Activated CD8-positive, alpha-beta T cell treated with anti-CD3 and anti-CD28 coated beads for 36 hours (primary cell): ENCODE measurements around the gene C1QTNF4. TPM values are rescaled to one million over a fixed set of nuclear protein-coding genes. Genes with fewer than 3 reads are reported as not detected.

Experiments used
- ATAC-seq: fragments of 200-7000 bp; cut with Tn5 transposase; one replicate; pipeline ENCODE4 v1.10.0; 2021; ENCODE audit warnings: mild to moderate bottlenecking, moderate library complexity
- CTCF ChIA-PET: fragments of 350-600 bp; sonication (Branson Sonifier 250); formaldehyde crosslinking; loops from one replicate; lab custom pipeline; 2021; ENCODE audit warnings: antibody characterized with exemption; lab: Charles Lee
- POLR2A ChIA-PET: fragments of 350-600 bp; sonication (Branson Sonifier 250); formaldehyde crosslinking; loops from one replicate; lab custom pipeline; 2021; ENCODE audit warnings: antibody characterized with exemption; lab: Charles Lee
- DNase-seq: peaks from one replicate; pipeline ENCODE4 v3.0.0-alpha.2; 2020
- H3K27ac Mint-ChIP-seq: one replicate; pipeline ENCODE4 v1.8.0; 2021; ENCODE audit warnings: mild to moderate bottlenecking, mixed read lengths
- H3K27me3 Mint-ChIP-seq: one replicate; pipeline ENCODE4 v1.8.0; 2021; ENCODE audit warnings: mixed read lengths
- H3K36me3 Mint-ChIP-seq: one replicate; pipeline ENCODE4 v1.8.0; 2021; ENCODE audit warnings: low read depth, mixed read lengths
- H3K4me1 Mint-ChIP-seq: one replicate; pipeline ENCODE4 v1.8.0; 2021; ENCODE audit warnings: low read depth, mixed read lengths
- H3K4me3 Mint-ChIP-seq: one replicate; pipeline ENCODE4 v1.8.0; 2021; ENCODE audit warnings: mild to moderate bottlenecking, moderate library complexity, mixed read lengths
- H3K9me3 Mint-ChIP-seq: one replicate; pipeline ENCODE4 v1.8.0; 2021; ENCODE audit warnings: mixed read lengths
- intact Hi-C: fragments of 100-400 bp; cut with micrococcal nuclease; formaldehyde crosslinking; loops from one replicate; pipeline ENCODE4 v1.10.0; 2022
- total RNA-seq, 2 experiments: library from RNA; stranded (reverse); gene quantifications; one replicate each; pipeline ENCODE4 v1.2.3, GENCODE V29; 2021
- TF ChIP-seq, protein P1 (sequence below): fragments of 200-600 bp; IDR thresholded peaks from one replicate; pipeline ENCODE4 v1.8.0; 2022; ENCODE audit warnings: antibody characterized with exemption, mild to moderate bottlenecking

Gene C1QTNF4
- total RNA-seq, 2 experiments from 2014 or later: 0.18 TPM; not detected in 1

DNA sequence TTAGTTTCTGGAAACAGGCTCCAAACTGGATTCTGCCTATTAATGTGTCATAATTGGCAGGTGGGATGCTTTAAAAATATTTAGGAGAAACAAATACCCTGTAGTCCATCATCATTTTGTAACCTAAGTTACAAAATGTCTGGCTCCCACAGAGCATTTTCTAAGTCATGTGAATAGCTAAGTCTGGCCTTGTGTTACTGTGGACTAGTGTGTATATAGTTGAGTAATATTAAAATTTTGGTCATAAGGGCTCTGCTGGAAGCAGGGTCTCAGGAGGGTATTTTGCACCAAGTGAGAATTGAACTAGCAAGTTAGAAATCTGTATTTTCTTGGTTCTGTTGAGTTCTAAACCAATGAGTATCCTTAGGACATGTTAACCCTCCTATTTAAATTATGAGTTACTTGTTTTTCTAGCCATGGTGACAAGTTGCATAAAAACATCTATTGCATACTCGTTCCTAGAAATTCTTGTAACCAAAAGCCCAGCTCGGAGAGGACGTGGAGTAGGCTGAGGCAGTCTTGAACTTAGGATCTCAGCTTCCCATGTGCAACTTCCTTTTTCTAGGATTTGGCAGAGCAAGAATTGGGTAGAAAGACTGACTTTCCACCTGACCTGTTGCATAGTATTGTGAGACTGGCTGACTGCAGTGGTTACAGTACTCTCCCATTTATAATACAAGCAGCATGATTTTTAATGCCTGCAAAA is 23.4 kb downstream of the C1QTNF4 start:
- peaks cover 21% of the 10 kb centered on the region for H3K4me1 Mint-ChIP-seq
- H3K27me3 Mint-ChIP-seq: no peaks in the 10 kb centered on the region
- TF ChIP-seq, protein P1, sequence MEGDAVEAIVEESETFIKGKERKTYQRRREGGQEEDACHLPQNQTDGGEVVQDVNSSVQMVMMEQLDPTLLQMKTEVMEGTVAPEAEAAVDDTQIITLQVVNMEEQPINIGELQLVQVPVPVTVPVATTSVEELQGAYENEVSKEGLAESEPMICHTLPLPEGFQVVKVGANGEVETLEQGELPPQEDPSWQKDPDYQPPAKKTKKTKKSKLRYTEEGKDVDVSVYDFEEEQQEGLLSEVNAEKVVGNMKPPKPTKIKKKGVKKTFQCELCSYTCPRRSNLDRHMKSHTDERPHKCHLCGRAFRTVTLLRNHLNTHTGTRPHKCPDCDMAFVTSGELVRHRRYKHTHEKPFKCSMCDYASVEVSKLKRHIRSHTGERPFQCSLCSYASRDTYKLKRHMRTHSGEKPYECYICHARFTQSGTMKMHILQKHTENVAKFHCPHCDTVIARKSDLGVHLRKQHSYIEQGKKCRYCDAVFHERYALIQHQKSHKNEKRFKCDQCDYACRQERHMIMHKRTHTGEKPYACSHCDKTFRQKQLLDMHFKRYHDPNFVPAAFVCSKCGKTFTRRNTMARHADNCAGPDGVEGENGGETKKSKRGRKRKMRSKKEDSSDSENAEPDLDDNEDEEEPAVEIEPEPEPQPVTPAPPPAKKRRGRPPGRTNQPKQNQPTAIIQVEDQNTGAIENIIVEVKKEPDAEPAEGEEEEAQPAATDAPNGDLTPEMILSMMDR: no peak
- POLR2A ChIA-PET: interaction anchor here (0.6 to 1.2 kb wide), 3 partner anchors 8 to 72 kb away, joined by 3 to 7 read pairs (median 4); partner anchors contain the start of genes KBTBD4 and NDUFS3
- H3K4me3 Mint-ChIP-seq: no peak overlapping the region
- peaks cover 33% of the 10 kb centered on the region for H3K36me3 Mint-ChIP-seq
- DNase-seq (no peak), ATAC-seq (no peak)
- CTCF ChIA-PET: no interaction called here
- H3K9me3 Mint-ChIP-seq: no peaks in the 10 kb centered on the region
- peak overlapping the region; percentile 56 for H3K27ac Mint-ChIP-seq
- intact Hi-C loops: no loop called here

GRCh38 chr11:47569646-47570045 is 24.6 kb downstream of the C1QTNF4 start:
- intact Hi-C loops: no loop called here
- Mint-ChIP-seq H3K9me3 (no peaks in the 10 kb centered on the region), H3K36me3 (peaks cover 30% of the 10 kb centered on the region), H3K4me3 (no peak overlapping the region), H3K4me1 (peaks cover 24% of the 10 kb centered on the region), H3K27me3 (no peaks in the 10 kb centered on the region), H3K27ac (no peak overlapping the region)
- ATAC-seq: no peak
- CTCF ChIA-PET: no interaction called here
- no peak for DNase-seq
- TF ChIP-seq, protein P1: no peak
- POLR2A ChIA-PET: interaction anchor here (0.6 to 1.2 kb wide), 2 partner anchors 10 to 15 kb away, joined by 3 to 7 read pairs; partner anchors contain the start of genes KBTBD4 and NDUFS3

GRCh38 chr11:47566149-47566698 is 28.0 kb downstream of the C1QTNF4 start:
- Mint-ChIP-seq H3K4me1 (peaks cover 28% of the 10 kb centered on the region), H3K27ac (peak overlapping the region; percentile 77), H3K4me3 (peak overlapping the region; percentile 83), H3K27me3 (no peaks in the 10 kb centered on the region), H3K36me3 (peaks cover 16% of the 10 kb centered on the region), H3K9me3 (no peaks in the 10 kb centered on the region)
- POLR2A ChIA-PET: interaction anchor here (0.6 to 4.2 kb wide), 6 partner anchors 9 to 201 kb away, joined by 3 to 48 read pairs (median 4); partner anchors contain the start of genes CELF1, FAM180B, FNBP4 and KBTBD4
- TF ChIP-seq, protein P1: no peak
- DNase-seq: peak; percentile 21
- CTCF ChIA-PET: interaction anchor here (0.6 to 2.2 kb wide), 7 partner anchors 8 to 120 kb away, joined by 3 to 12 read pairs (median 4); partner anchors contain the start of genes KBTBD4 and NDUFS3
- intact Hi-C loops: no loop called here
- ATAC-seq: no peak

- POLR2A ChIA-PET: interaction anchor here (1.0 to 4.2 kb wide), 6 partner anchors 8 to 201 kb away, joined by 3 to 48 read pairs (median 4); partner anchors contain the start of genes AGBL2, CELF1, FNBP4 and KBTBD4
- H3K4me1 Mint-ChIP-seq: peaks cover 28% of the 10 kb centered on the region
- TF ChIP-seq, protein P1: no peak
- peak; percentile 82 for DNase-seq
- intact Hi-C loops: no loop called here
- H3K9me3 Mint-ChIP-seq: no peaks in the 10 kb centered on the region
- H3K4me3 Mint-ChIP-seq: peak within 1 kb of the TSS; percentile 83
- no peaks in the 10 kb centered on the region for H3K27me3 Mint-ChIP-seq
- ATAC-seq: peak; percentile 88
- H3K36me3 Mint-ChIP-seq: peaks cover 16% of the 10 kb centered on the region
- H3K27ac Mint-ChIP-seq: peak within 1 kb of the TSS; percentile 83
- CTCF ChIA-PET: interaction anchor here (0.6 to 2.2 kb wide), 9 partner anchors 8 to 153 kb away, joined by 3 to 12 read pairs (median 4); partner anchors contain the start of genes KBTBD4 and NDUFS3
Measured at GRCh38 chr11:47565340-47566148, 28.7 kb downstream of the C1QTNF4 start, which contains the start of gene PTPMT1. Gene PTPMT1 (plus strand): TSS chr11:47565599. CDS start chr11:47565623, 24 bp downstream.
